H9 (cell line): ENCODE data around the gene EFCAB3. TPM values are rescaled to one million over a fixed set of nuclear protein-coding genes. Genes with fewer than 3 reads are reported as not detected.
"Not testable (repeated sequence)": the region's sequence is repeated elsewhere in the genome, so short reads cannot be mapped to it uniquely, and the experiment has no call there.

Experiments used
- DNase-seq: peaks from one replicate; pipeline ENCODE4 v3.0.0-alpha.2; 2017
- H2AFZ ChIP-seq: one replicate; pipeline ENCODE4 v1.6.1; 2013; ENCODE audit warnings: mild to moderate bottlenecking, low read length, control low read depth, moderate library complexity
- H2AK5ac ChIP-seq: 2 replicates; pipeline ENCODE4 v1.6.1; 2013; ENCODE audit warnings: low read length, control low read depth, mixed read lengths; ENCODE audit not compliant: insufficient read length
- H2BK120ac ChIP-seq: one replicate; pipeline ENCODE4 v1.6.1; 2013; ENCODE audit warnings: low read depth, mild to moderate bottlenecking, low read length, control low read depth, inconsistent platforms; ENCODE audit not compliant: poor library complexity, severe bottlenecking
- H2BK12ac ChIP-seq: 2 replicates; pipeline ENCODE4 v1.6.1; 2013; ENCODE audit warnings: low read length, control low read depth, mixed read lengths, low read depth; ENCODE audit not compliant: insufficient read length
- H2BK15ac ChIP-seq: 2 replicates; pipeline ENCODE4 v1.6.1; 2013; ENCODE audit warnings: low read depth, low read length, control low read depth
- H2BK20ac ChIP-seq: one replicate; pipeline ENCODE4 v1.6.1; 2013; ENCODE audit warnings: low read depth, mild to moderate bottlenecking, low read length, control low read depth, inconsistent platforms; ENCODE audit not compliant: poor library complexity, severe bottlenecking
- H2BK5ac ChIP-seq: 2 replicates; pipeline ENCODE4 v1.6.1; 2013; ENCODE audit warnings: low read length, control low read depth, mixed read lengths; ENCODE audit not compliant: insufficient read length
- H3K14ac ChIP-seq: 2 replicates; pipeline ENCODE4 v1.6.1; 2013; ENCODE audit warnings: low read length, control low read depth; ENCODE audit not compliant: insufficient read depth
- H3K18ac ChIP-seq: 2 replicates; pipeline ENCODE4 v1.6.1; 2013; ENCODE audit warnings: low read depth, mild to moderate bottlenecking, mixed read lengths, low read length, control low read depth; ENCODE audit not compliant: insufficient read length
- H3K23ac ChIP-seq: 2 replicates; pipeline ENCODE4 v1.6.1; 2013; ENCODE audit warnings: low read length, control low read depth, mixed read lengths, low read depth; ENCODE audit not compliant: insufficient read length
- H3K23me2 ChIP-seq: 2 replicates; pipeline ENCODE4 v1.6.1; 2013; ENCODE audit warnings: low read depth, mild to moderate bottlenecking, mixed read lengths, low read length, control low read depth; ENCODE audit not compliant: insufficient read length, poor library complexity, severe bottlenecking
- H3K27ac ChIP-seq: 2 replicates; pipeline ENCODE4 v1.5.1; 2013; ENCODE audit warnings: low read length, control low read depth, mixed read lengths, low read depth; ENCODE audit not compliant: insufficient read length
- H3K27me3 ChIP-seq: 2 replicates; pipeline ENCODE4 v1.6.1; 2013; ENCODE audit warnings: low read length, control low read depth, inconsistent platforms; ENCODE audit not compliant: insufficient read depth
- H3K4ac ChIP-seq: 2 replicates; pipeline ENCODE4 v1.6.1; 2013; ENCODE audit warnings: low read depth, mild to moderate bottlenecking, control low read depth, inconsistent platforms, low read length, moderate library complexity
- H3K4me1 ChIP-seq: 2 replicates; pipeline ENCODE4 v1.6.1; 2013; ENCODE audit warnings: low read length, control low read depth, inconsistent platforms; ENCODE audit not compliant: insufficient read depth
- H3K4me2 ChIP-seq: 2 replicates; pipeline ENCODE4 v1.6.1; 2013; ENCODE audit warnings: low read length, control low read depth, mixed read lengths; ENCODE audit not compliant: insufficient read length, insufficient read depth
- H3K56ac ChIP-seq: 2 replicates; pipeline ENCODE4 v1.6.1; 2013; ENCODE audit warnings: low read depth, mild to moderate bottlenecking, mixed read lengths, low read length, control low read depth; ENCODE audit not compliant: insufficient read length
- H3K79me1 ChIP-seq: 2 replicates; pipeline ENCODE4 v1.6.1; 2013; ENCODE audit warnings: low read depth, mild to moderate bottlenecking, moderate library complexity, low read length, control low read depth, inconsistent platforms; ENCODE audit not compliant: insufficient read depth, poor library complexity, severe bottlenecking
- H3K79me2 ChIP-seq: 2 replicates; pipeline ENCODE4 v1.6.1; 2013; ENCODE audit warnings: low read length, control low read depth, inconsistent platforms; ENCODE audit not compliant: insufficient read depth
- H3K9ac ChIP-seq: 2 replicates; pipeline ENCODE4 v1.6.1; 2013; ENCODE audit warnings: low read length, control low read depth, mixed read lengths; ENCODE audit not compliant: insufficient read length; ENCODE audit errors: extremely low read depth
- H3K9me3 ChIP-seq: one replicate; pipeline ENCODE4 v1.6.1; 2013; ENCODE audit warnings: low read depth, low read length, inconsistent platforms; ENCODE audit not compliant: control insufficient read depth
- H3T11ph ChIP-seq: one replicate; pipeline ENCODE4 v1.6.1; 2013; ENCODE audit warnings: mild to moderate bottlenecking, low read length, control low read depth, inconsistent platforms
- H4K20me1 ChIP-seq: one replicate; pipeline ENCODE4 v1.6.1; 2013; ENCODE audit not compliant: control insufficient read depth, insufficient read length, insufficient read depth
- H4K5ac ChIP-seq: 2 replicates; pipeline ENCODE4 v1.6.1; 2013; ENCODE audit warnings: low read depth, mild to moderate bottlenecking, mixed read lengths, low read length, control low read depth; ENCODE audit not compliant: insufficient read length
- H4K8ac ChIP-seq: replicated peaks from 2 replicates; pipeline ENCODE4 v1.6.1; 2013; ENCODE audit warnings: low read length, control low read depth, mixed read lengths, low read depth; ENCODE audit not compliant: insufficient read length
- H4K91ac ChIP-seq: 2 replicates; pipeline ENCODE4 v1.6.1; 2013; ENCODE audit warnings: low read depth, mild to moderate bottlenecking, moderate library complexity, mixed read lengths, low read length, control low read depth; ENCODE audit not compliant: insufficient read length
- H3K27ac Mint-ChIP-seq, 3 experiments: 2 replicates in 2 of 3; 3 replicates in 1 of 3; pipeline ENCODE4 v1.8.0; 2020 to 2021; ENCODE audit warnings: mixed read lengths in 3 of 3, mild to moderate bottlenecking in 1 of 3, moderate library complexity in 1 of 3
- H3K27me3 Mint-ChIP-seq: 2 replicates; pipeline ENCODE4 v1.8.0; 2021; ENCODE audit warnings: low read depth, mild to moderate bottlenecking, moderate library complexity, mixed read lengths
- H3K36me3 Mint-ChIP-seq, 3 experiments: 2 replicates in 2 of 3; 3 replicates in 1 of 3; pipeline ENCODE4 v1.8.0; 2020 to 2021; ENCODE audit warnings: low read depth in 3 of 3, mixed read lengths in 3 of 3; ENCODE audit not compliant: insufficient read depth in 1 of 3
- H3K4me1 Mint-ChIP-seq, 2 experiments: 2 replicates each; pipeline ENCODE4 v1.8.0; 2020; ENCODE audit warnings: mixed read lengths in 2 of 2
- H3K4me3 Mint-ChIP-seq, 2 experiments: 2 replicates in 1 of 2; 3 replicates in 1 of 2; pipeline ENCODE4 v1.8.0; 2020 to 2021; ENCODE audit warnings: mild to moderate bottlenecking in 2 of 2, mixed read lengths in 2 of 2, moderate library complexity in 1 of 2
- H3K9me3 Mint-ChIP-seq, 2 experiments: 2 replicates in 1 of 2; 3 replicates in 1 of 2; pipeline ENCODE4 v1.8.0; 2020; ENCODE audit warnings: mild to moderate bottlenecking in 2 of 2, mixed read lengths in 2 of 2, moderate library complexity in 1 of 2
- WGBS: extraction: QIAGEN DNeasy Blood & Tissue Kit; methylation state at CpG from one replicate; pipeline ENCODE4 v1.1.7; 2013; ENCODE audit warnings: missing lambda C conversion rate, low lambda C conversion rate, mixed read lengths; ENCODE audit not compliant: insufficient read length; ENCODE audit errors: extremely low coverage; 5-methylcytosine and 5-hydroxymethylcytosine counted together
- total RNA-seq: library from RNA; stranded (reverse); gene quantifications from 2 replicates; pipeline ENCODE4 v1.2.1, GENCODE V29; 2021

EFCAB3 gene
- total RNA-seq, 1 experiment from 2014 or later, result not detected

- not testable (repeated sequence) for H2BK12ac ChIP-seq, H2AFZ ChIP-seq, H3K4ac ChIP-seq, H3K27me3 Mint-ChIP-seq, H3K23me2 ChIP-seq, H2BK15ac ChIP-seq, H3K4me1 ChIP-seq, H3K9me3 ChIP-seq, H4K20me1 ChIP-seq, H3K79me2 ChIP-seq, H3K56ac ChIP-seq, H3K18ac ChIP-seq, H3K79me1 ChIP-seq, H2BK5ac ChIP-seq, H3K27me3 ChIP-seq, H3T11ph ChIP-seq, H3K9me3 Mint-ChIP-seq, H4K5ac ChIP-seq, H3K4me3 Mint-ChIP-seq, H2BK120ac ChIP-seq, H3K23ac ChIP-seq, H4K91ac ChIP-seq, H4K8ac ChIP-seq, H3K27ac ChIP-seq, H3K9ac ChIP-seq, H3K14ac ChIP-seq, H2BK20ac ChIP-seq, H3K4me2 ChIP-seq, H3K36me3 Mint-ChIP-seq, DNase-seq, H2AK5ac ChIP-seq
- Mint-ChIP-seq H3K4me1 (peaks cover 16 to 24% of the 10 kb centered on the region in 2 experiments), H3K27ac (peak overlapping the region in 1 of 3 experiments; percentile 53; a peak in 1 of 7 replicates)
- WGBS, result no CpG with 5 or more reads among the region's 3 CpGs
Measured at GRCh38 chr17:62464422-62464821, 84.1 kb downstream of the EFCAB3 start.

GRCh38 chr17:62465271-62465670 is 84.9 kb downstream of the EFCAB3 start:
- peaks cover 16 to 24% of the 10 kb centered on the region in 2 experiments for H3K4me1 Mint-ChIP-seq
- H3K18ac ChIP-seq, H3K56ac ChIP-seq, H4K91ac ChIP-seq, H2AFZ ChIP-seq, H2BK15ac ChIP-seq, H3K23ac ChIP-seq, H3K4me3 Mint-ChIP-seq, H3K9me3 ChIP-seq, H2BK5ac ChIP-seq, H3K9me3 Mint-ChIP-seq, DNase-seq, H3K36me3 Mint-ChIP-seq, H3K27me3 Mint-ChIP-seq, H3K23me2 ChIP-seq, H3K27ac Mint-ChIP-seq, H3K27me3 ChIP-seq, H3K14ac ChIP-seq, H2BK20ac ChIP-seq, H3K27ac ChIP-seq, H3K4me1 ChIP-seq, H2BK120ac ChIP-seq, H3K4me2 ChIP-seq, H3K4ac ChIP-seq, H3K9ac ChIP-seq, H3K79me2 ChIP-seq, H4K5ac ChIP-seq, H3K79me1 ChIP-seq, H4K20me1 ChIP-seq, H3T11ph ChIP-seq, H4K8ac ChIP-seq, H2BK12ac ChIP-seq, H2AK5ac ChIP-seq: not testable (repeated sequence)
- WGBS, result no CpG with 5 or more reads among the region's 7 CpGs
